H1 (cell line): ENCODE results near the gene EXD3. TPM values are rescaled to one million over a fixed set of nuclear protein-coding genes. Genes with fewer than 3 reads are reported as not detected.

ENCODE experiments used
- ATF3 ChIP-seq: IDR thresholded peaks from 2 replicates; pipeline ENCODE4 v1.6.1; 2011; ENCODE audit warnings: low read depth, mild to moderate bottlenecking, low read length; ENCODE audit not compliant: insufficient read depth
- CHD2 ChIP-seq: IDR thresholded peaks from 2 replicates; pipeline ENCODE4 v1.6.1; 2012; ENCODE audit warnings: low read length, improper control_type of control experiment
- EP300 ChIP-seq, 2 experiments: IDR thresholded peaks; 1 replicate in 1 of 2; 2 replicates in 1 of 2; pipeline ENCODE4 v1.6.1; 2011 to 2012; ENCODE audit warnings: low read depth in 2 of 2, low read length in 2 of 2, mild to moderate bottlenecking in 2 of 2, borderline replicate concordance in 1 of 2, inconsistent platforms in 1 of 2, moderate library complexity in 1 of 2
- NRF1 ChIP-seq: IDR thresholded peaks from 2 replicates; pipeline ENCODE4 v1.6.1; 2011; ENCODE audit warnings: mild to moderate bottlenecking, low read depth, low read length, improper control_type of control experiment
- POU5F1 ChIP-seq: IDR thresholded peaks from 2 replicates; pipeline ENCODE4 v1.6.1; 2011; ENCODE audit warnings: low read depth, mild to moderate bottlenecking, low read length, moderate library complexity
- RNF2 ChIP-seq: fragments of 200-900, 300-1000 bp; sonication (generic); IDR thresholded peaks from 2 replicates; pipeline ENCODE4 v1.7.1; 2016; ENCODE audit warnings: borderline replicate concordance, low read depth, mild to moderate bottlenecking, antibody characterized with exemption, low read length; ENCODE audit not compliant: poor library complexity, severe bottlenecking; ENCODE audit errors: missing control alignments
- SP1 ChIP-seq: IDR thresholded peaks from 2 replicates; pipeline ENCODE4 v1.6.1; 2011; ENCODE audit warnings: low read depth, low read length
- SRF ChIP-seq: IDR thresholded peaks from 2 replicates; pipeline ENCODE4 v1.6.1; 2011; ENCODE audit warnings: mild to moderate bottlenecking, low read depth, low read length, moderate library complexity
- TBP ChIP-seq: IDR thresholded peaks from 2 replicates; pipeline ENCODE4 v1.6.1; 2011; ENCODE audit warnings: low read depth, low read length, improper control_type of control experiment
- ZNF274 ChIP-seq: IDR thresholded peaks from 2 replicates; pipeline ENCODE4 v1.7.0; 2012; ENCODE audit warnings: low read length, borderline replicate concordance; ENCODE audit errors: extremely low read depth
- polyA plus RNA-seq, 7 experiments: library from polyadenylated mRNA; depleted of rRNA in 3 of 7; stranded (reverse) in 5 of 7; unstranded in 2 of 7; fragments of >200 nt in 5 of 7; fragments of 200-250 nt in 2 of 7; gene quantifications; 1 replicate in 5 of 7; 2 replicates in 1 of 7; 4 replicates in 1 of 7; pipeline versions ENCODE4 v1.2.1 to v1.2.3, GENCODE V29; 2011 to 2013; ENCODE audit warnings: missing spikeins in 2 of 7, mixed read lengths in 2 of 7
- total RNA-seq: library from RNA; stranded (reverse); fragmentation: NEBNext Ultra II Directional; extraction: Animal tissue kit (Norgen Biotek cat#: 25700); gene quantifications from 2 replicates; pipeline ENCODE4 v1.2.1, GENCODE V29; 2021

The EXD3 gene
- total and polyA plus RNA-seq, 2 of the 8 experiments (the other 6 are each of a cell fraction or from before 2014, with no cell fraction given) = 7.2 to 9.4 TPM

- TF ChIP-seq POU5F1 (no peak), ATF3 (no peak), RNF2 (no peak), EP300 (IDR thresholded peaks at IDR 0.05; ENCODE audit: borderline replicate concordance in 1 of 2, low read depth in 2 of 2, low read length in 2 of 2) (no peak), ZNF274 (no peak), SP1 (no peak), SRF (no peak), CHD2 (no peak), TBP (no peak), NRF1 (no peak)
These were observed 8.5 kb upstream of the EXD3 start (continued) for GRCh38 chr9:137431416-137431931.
